Smooth muscle cell (in vitro differentiated cells): ENCODE results near the gene DHH. TPM values are rescaled to one million over a fixed set of nuclear protein-coding genes. Genes with fewer than 3 reads are reported as not detected.

ENCODE experiments used
- DNase-seq: peaks from one replicate; lab custom pipeline; 2025; ENCODE audit not compliant: unreplicated experiment; lab: John Stamatoyannopoulos, UW
- H2AFZ ChIP-seq: fragments of 200-600 bp; sonication (generic); 2 replicates; pipeline ENCODE4 v1.6.0; 2016; ENCODE audit warnings: antibody characterized with exemption, low read depth, mild to moderate bottlenecking
- H3F3A ChIP-seq: fragments of 200-600 bp; sonication (generic); 2 replicates; pipeline ENCODE4 v1.6.0; 2017; ENCODE audit warnings: antibody characterized with exemption, low read depth
- H3K27ac ChIP-seq: fragments of 200-600 bp; sonication (generic); 2 replicates; pipeline ENCODE4 v1.5.1; 2016; ENCODE audit warnings: low read depth, mild to moderate bottlenecking
- H3K27me3 ChIP-seq: fragments of 200-600 bp; sonication (generic); 2 replicates; pipeline ENCODE4 v1.6.1; 2016; ENCODE audit warnings: low read depth, mild to moderate bottlenecking
- H3K36me3 ChIP-seq: fragments of 200-600 bp; sonication (generic); 2 replicates; pipeline ENCODE4 v1.5.1; 2016; ENCODE audit warnings: low read depth
- H3K4me1 ChIP-seq: fragments of 200-600 bp; sonication (generic); 2 replicates; pipeline ENCODE4 v1.5.1; 2016; ENCODE audit warnings: low read depth
- H3K4me2 ChIP-seq: fragments of 200-600 bp; sonication (generic); 2 replicates; pipeline ENCODE4 v1.6.0; 2016; ENCODE audit warnings: mild to moderate bottlenecking
- H3K4me3 ChIP-seq: fragments of 200-600 bp; sonication (generic); 2 replicates; pipeline ENCODE4 v1.5.1; 2016; ENCODE audit warnings: mild to moderate bottlenecking
- H3K79me2 ChIP-seq: fragments of 200-600 bp; sonication (generic); 2 replicates; pipeline ENCODE4 v1.6.0; 2016; ENCODE audit warnings: low read depth, mild to moderate bottlenecking
- H3K9ac ChIP-seq: fragments of 200-600 bp; sonication (generic); 2 replicates; pipeline ENCODE4 v1.6.0; 2016; ENCODE audit warnings: low read depth
- H3K9me3 ChIP-seq: fragments of 200-600 bp; sonication (generic); replicated peaks from 2 replicates; pipeline ENCODE4 v1.5.1; 2016; ENCODE audit warnings: low read depth
- H4K20me1 ChIP-seq: fragments of 200-600 bp; sonication (generic); 2 replicates; pipeline ENCODE4 v1.6.0; 2016; ENCODE audit warnings: low read depth
- WGBS: methylation state at CpG from one replicate; pipeline ENCODE4 v1.1.7; 2016; ENCODE audit warnings: low lambda C conversion rate; 5-methylcytosine and 5-hydroxymethylcytosine counted together
- polyA plus RNA-seq: library from polyadenylated mRNA; unstranded; fragments of >200 nt; fragmentation: Nextera tagmentation; extraction: Ambion mirVana; gene quantifications from 2 replicates; pipeline ENCODE4 v1.2.1, GENCODE V29; 2016
- total RNA-seq: library from RNA; depleted of rRNA; stranded (reverse); fragments of >200 nt; gene quantifications from 2 replicates; pipeline ENCODE4 v1.2.3, GENCODE V29; 2014
- TF ChIP-seq, protein P1 (sequence below): fragments of 200-600 bp; sonication (generic); IDR thresholded peaks from 2 replicates; pipeline ENCODE4 v1.5.1; 2017; ENCODE audit warnings: borderline replicate concordance, mild to moderate bottlenecking, antibody characterized with exemption; ENCODE audit not compliant: insufficient read depth, poor library complexity, severe bottlenecking

The DHH gene
- total and polyA plus RNA-seq, 2 experiments from 2014 or later: 0.04 TPM; not detected in 1

DNA sequence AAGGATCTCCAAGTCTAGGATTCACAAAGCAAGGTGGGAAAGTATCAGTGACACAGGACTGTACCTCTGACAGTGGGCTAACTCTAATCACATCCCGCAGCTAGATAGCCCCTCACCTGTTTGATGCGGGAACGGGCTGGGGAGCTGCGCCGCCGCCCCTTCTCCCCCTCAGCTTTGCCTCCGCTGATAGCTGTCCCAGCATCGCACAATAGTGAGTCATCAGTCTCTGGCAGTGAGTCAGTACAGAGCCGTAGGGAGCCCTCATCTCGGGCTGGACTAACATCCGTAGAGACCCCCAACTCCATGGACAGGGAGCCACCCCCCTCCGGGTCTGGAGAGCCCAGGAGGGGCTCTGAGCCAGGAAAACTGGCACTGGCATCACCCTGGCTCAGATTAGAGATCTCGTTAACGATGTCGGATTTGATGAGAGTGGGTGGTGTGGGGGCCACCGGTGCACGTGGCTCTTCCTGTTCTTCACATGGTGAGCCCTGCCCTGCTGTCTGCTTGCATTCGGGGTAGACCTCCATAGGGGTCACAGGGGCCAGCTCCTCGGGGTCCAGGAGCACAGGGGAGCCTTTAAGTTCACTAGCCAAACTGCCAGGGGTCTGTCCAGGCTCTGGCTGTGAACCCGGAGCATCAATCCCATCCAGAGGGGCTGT, 44.9 kb downstream of the DHH start:
- Histone ChIP-seq H3K4me1 (no peaks in the 10 kb centered on the region), H3K79me2 (peaks cover 14% of the 10 kb centered on the region), H3K27me3 (no peaks in the 10 kb centered on the region), H3F3A (no peaks in the 10 kb centered on the region), H3K4me3 (no peak overlapping the region), H2AFZ (no peak overlapping the region), H3K27ac (peak overlapping the region; percentile 50), H3K36me3 (peaks cover 6% of the 10 kb centered on the region), H3K9me3 (no peaks in the 10 kb centered on the region), H4K20me1 (peaks cover 68% of the 10 kb centered on the region), H3K4me2 (peak overlapping the region; percentile 16), H3K9ac (no peak overlapping the region)
- TF ChIP-seq, protein P1, sequence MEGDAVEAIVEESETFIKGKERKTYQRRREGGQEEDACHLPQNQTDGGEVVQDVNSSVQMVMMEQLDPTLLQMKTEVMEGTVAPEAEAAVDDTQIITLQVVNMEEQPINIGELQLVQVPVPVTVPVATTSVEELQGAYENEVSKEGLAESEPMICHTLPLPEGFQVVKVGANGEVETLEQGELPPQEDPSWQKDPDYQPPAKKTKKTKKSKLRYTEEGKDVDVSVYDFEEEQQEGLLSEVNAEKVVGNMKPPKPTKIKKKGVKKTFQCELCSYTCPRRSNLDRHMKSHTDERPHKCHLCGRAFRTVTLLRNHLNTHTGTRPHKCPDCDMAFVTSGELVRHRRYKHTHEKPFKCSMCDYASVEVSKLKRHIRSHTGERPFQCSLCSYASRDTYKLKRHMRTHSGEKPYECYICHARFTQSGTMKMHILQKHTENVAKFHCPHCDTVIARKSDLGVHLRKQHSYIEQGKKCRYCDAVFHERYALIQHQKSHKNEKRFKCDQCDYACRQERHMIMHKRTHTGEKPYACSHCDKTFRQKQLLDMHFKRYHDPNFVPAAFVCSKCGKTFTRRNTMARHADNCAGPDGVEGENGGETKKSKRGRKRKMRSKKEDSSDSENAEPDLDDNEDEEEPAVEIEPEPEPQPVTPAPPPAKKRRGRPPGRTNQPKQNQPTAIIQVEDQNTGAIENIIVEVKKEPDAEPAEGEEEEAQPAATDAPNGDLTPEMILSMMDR: no peak
- 49% methylated on average over 20 of the region's 20 CpGs for WGBS
- DNase-seq: no peak

DNA sequence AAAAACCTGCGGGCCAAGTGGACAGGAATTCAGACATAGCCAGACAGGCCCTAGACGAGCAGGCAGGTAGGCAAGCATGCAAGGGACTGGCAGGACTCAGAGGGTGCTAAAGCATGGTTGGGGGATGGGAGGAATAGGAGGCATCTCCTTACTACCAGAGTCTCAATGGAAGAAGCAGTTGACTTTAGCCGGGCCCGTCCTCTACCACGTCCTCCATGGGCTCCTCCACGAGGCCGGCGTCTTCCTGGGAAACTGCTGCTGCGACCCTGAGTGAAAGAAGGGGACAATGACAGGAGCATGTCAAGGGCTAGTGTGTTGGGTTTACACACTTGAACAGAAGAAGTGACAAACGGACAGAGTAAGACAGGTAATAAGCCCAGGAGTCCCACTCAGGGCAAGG, 45.6 kb downstream of the DHH start:
- no peak overlapping the region for H3K4me3 ChIP-seq
- H3K79me2 ChIP-seq: peaks cover 7% of the 10 kb centered on the region
- DNase-seq: no peak
- no peaks in the 10 kb centered on the region for H3F3A ChIP-seq
- H3K4me2 ChIP-seq: no peak overlapping the region
- no peaks in the 10 kb centered on the region for H3K27me3 ChIP-seq
- no peak overlapping the region for H2AFZ ChIP-seq
- H3K9me3 ChIP-seq: no peaks in the 10 kb centered on the region
- H3K9ac ChIP-seq: no peak overlapping the region
- 96% methylated on average over 10 of the region's 10 CpGs for whole genome bisulfite sequencing
- H3K27ac ChIP-seq: peak overlapping the region; percentile 50
- H3K36me3 ChIP-seq: peaks cover 6% of the 10 kb centered on the region
- no peaks in the 10 kb centered on the region for H3K4me1 ChIP-seq
- H4K20me1 ChIP-seq: peaks cover 67% of the 10 kb centered on the region
- TF ChIP-seq, protein P1: no peak

DNA sequence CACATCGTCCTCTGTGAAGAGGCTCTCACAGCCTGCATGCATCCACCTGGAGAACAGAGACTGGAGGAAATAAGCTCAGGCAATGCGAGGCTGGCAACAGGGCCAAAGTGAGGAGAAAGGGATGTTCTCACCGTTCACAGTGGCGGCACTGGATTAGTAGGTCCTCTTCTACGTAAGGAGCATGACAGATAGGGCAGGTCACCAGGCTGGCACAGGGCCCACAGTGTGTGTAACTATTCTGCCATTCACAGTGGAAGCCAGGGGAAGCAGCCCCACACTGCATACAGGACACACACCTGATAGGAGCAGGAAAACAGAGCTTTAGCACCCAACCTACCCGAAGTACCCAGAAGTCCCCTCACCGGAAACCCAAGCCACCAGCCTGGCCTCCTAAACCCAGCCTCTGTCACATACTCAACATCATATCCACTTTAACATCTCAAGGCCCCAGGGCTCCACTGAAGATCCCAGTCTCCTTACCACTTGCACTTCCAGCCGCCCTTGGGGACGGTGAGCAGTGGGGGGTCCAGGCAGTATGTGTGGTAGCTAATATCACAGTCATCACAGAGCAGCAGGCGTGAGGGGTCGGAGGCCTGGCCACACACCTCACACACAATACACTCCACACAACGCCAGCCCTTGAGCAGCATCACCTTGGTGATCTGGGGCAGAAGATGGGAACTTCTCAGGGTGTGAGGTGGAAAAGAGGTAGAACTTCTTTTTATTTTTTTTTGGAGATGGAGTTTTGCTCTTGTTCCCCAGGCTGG, 48.3 kb downstream of the DHH start:
- H3K36me3 ChIP-seq: peaks cover 6% of the 10 kb centered on the region
- TF ChIP-seq, protein P1: no peak
- H3K4me2 ChIP-seq: no peak overlapping the region
- H3K27ac ChIP-seq: no peak overlapping the region
- no peak for DNase-seq
- H3K9ac ChIP-seq: no peak overlapping the region
- no peaks in the 10 kb centered on the region for H3K9me3 ChIP-seq
- H3K27me3 ChIP-seq: no peaks in the 10 kb centered on the region
- H3K4me3 ChIP-seq: no peak overlapping the region
- H3K4me1 ChIP-seq: no peaks in the 10 kb centered on the region
- H2AFZ ChIP-seq: no peak overlapping the region
- 99% methylated on average over 12 of the region's 12 CpGs for WGBS
- no peaks in the 10 kb centered on the region for H3F3A ChIP-seq
- H3K79me2 ChIP-seq: peaks cover 5% of the 10 kb centered on the region
- H4K20me1 ChIP-seq: peaks cover 50% of the 10 kb centered on the region
